ENCODE measurements around the gene WDR27.

The WDR27 gene

DNA sequence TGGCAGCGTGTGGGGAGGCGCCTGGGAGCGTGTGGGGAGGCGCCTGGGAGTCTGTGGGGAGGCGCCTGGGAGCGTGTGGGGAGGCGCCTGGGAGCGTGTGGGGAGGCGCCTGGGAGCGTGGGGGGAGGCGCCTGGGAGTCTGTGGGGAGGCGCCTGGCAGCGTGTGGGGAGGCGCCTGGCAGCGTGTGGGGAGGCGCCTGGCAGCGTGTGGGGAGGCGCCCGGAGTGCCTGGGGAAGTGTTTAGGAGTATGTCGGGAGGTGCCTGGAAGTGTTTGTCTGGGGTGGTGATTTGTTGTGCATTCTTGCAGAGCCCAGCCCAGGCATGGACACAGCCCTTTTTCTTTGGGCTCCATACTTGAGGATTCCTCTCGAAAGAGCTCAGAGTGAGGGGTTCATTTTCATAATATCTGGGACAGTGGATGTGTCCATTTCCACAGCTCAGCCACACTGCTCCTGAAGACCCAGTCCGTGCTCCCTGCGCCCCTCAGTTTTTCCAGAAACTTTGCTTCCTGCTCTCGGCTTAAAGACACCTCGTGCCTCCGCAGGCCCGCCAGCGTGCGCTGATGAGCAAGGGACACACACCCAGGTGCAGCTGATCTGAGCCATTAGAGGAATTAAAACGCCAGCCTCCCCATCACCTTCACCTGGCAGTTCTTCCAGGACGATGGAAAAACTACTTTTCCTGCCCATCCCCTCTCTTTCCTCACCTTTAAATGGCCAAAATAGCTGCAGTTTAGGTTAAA is 276.0 kb downstream of the WDR27 start:
- TF ChIP-seq GATA3 (IDR thresholded peaks at IDR 0.05; ENCODE audit: low read depth, low read length) (no peak), GATA2 (IDR thresholded peaks at IDR 0.05; ENCODE audit: low read depth, low read length) (no peak)

DNA sequence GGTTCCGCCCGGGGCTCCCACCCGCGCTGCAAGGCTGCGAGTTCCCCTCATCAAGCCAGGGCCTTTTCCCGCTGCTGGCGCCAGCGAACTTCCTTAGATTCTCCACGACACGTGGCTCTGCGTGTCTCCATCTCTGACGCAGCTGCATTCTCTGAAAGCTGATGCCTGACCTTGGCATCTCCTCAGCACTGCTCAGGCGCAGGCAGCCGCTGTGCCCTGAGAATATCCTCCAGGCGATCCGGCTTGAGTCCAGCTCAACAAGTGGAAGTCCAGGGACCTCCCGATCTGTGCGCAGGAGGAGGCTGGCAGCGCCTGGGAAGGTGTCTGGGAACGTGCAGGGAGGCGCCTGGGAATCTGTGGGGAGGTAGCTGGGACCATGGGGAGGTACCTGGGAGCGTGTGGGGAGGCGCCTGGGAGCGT is 277.0 kb downstream of the WDR27 start:
- TF ChIP-seq GATA2 (IDR thresholded peaks at IDR 0.05; ENCODE audit: low read depth, low read length) (no peak), GATA3 (IDR thresholded peaks at IDR 0.05; ENCODE audit: low read depth, low read length) (no peak)

DNA sequence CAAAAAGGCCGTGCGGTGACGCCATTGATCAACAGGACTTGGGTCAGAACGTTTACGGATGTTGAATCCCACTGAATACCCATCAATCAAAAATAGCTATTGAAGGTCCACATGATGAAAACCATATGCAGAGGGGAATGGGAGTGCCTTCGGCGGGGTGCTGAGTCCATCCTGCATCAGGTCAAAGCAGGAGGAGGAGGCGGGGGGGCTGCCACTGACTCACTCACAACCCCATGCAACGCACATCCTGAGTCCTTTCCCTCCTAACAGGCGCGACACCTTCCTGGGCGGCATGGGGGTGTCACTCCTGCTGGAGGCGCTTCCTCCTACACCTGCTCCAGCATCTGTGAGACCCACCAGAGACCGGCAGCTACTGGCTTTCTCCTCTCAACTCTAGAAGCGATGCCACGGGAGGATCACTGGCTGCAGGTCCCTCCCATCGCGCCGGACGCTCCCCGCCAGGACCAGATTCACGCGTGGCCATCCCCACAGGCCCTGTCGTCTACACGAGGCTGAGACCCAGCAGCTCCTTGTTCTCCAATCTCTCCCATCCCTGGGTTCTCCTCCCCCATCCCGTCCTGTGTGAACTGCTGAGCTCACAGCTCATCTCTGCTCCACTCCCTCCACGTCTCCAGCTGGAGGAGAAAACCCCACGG is 277.6 kb downstream of the WDR27 start:
- TF ChIP-seq GATA3 (IDR thresholded peaks at IDR 0.05; ENCODE audit: low read depth, low read length) (no peak), GATA2 (IDR thresholded peaks at IDR 0.05; ENCODE audit: low read depth, low read length) (no peak)

DNA sequence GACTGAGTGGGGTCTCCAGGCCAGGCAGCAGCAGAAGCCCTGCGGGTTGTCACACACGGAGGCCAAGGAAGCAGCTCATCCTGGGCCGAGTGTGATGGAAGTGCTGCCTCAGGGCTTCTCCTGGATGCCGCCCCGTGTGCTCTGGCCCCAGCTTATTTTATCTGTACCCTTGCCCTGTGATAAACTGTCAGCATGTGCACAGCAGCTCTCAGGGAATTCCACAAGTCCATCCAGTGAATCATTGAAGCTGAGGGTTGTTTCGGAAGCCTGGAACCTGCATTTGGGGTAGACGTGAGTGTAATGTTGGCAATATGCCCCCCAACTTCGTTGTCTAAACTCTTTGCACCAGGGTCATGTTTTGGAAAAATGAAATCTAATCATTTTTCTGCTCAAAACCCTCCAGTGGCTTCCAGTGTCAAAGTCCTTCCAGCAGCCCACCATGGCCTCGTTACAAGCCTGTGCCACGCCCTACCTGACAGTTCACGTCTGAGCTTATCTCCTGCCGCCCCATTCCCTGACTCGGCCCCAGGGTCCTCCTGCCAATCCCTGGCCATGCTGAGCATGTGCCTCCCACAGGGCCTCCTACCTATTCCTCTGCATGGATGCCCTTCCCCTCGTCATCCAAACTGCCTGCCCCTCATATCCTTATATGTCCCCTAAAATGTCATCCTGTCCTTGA is 280.1 kb downstream of the WDR27 start:
- TF ChIP-seq GATA2 (IDR thresholded peaks at IDR 0.05; ENCODE audit: low read depth, low read length) = no peak
- no peak for TF ChIP-seq GATA3 (IDR thresholded peaks at IDR 0.05; ENCODE audit: low read depth, low read length)

DNA sequence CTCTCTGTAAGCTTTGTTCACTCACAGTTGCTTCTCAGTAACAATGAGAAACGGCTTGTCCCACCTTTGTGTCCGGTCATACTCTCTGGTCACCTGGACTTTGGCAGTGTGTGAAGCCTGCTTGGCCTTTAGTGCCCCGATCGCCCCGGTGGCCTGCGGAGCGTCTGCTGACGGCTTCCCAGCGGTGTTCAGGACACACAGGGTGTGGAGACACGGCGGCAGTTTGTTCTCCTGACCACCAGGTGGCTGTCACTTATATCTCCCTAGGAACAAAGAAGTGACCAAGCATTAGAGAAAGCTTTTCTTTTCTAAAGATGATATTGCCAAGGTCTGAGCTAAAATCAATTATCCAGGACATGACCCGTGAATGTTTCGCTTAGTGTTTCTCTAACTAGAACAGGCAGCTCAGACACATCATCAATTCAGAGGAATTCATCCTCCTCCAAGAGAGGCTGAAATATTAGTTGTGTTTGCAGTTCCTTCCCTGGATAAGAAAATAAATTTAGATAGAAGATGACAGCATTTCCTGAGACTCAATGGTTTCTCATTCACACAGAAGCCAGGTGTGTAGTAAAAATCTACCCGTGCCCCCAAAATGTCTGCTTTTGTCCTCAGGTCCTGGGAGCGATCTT is 280.8 kb downstream of the WDR27 start:
- TF ChIP-seq GATA3 (IDR thresholded peaks at IDR 0.05; ENCODE audit: low read depth, low read length) = no peak
- no peak for TF ChIP-seq GATA2 (IDR thresholded peaks at IDR 0.05; ENCODE audit: low read depth, low read length)

DNA sequence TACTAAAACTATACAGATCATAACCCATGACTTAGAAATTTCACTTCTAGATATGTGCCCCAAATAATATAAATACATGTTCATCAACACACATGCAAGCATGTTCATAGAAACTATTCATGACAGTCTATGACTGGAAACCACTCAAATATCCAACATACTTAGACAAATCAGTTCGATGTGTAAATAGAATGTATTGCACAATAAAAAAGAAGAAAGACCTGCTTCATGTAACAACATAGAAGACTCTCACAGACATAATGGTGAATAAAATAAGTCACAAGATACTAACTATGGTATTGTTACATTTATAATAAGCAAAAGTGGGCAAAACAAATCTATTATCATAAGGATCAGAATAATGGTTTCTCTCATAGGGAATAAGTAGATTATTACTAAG is 284.7 kb downstream of the WDR27 start:
- no peak for TF ChIP-seq GATA2 (IDR thresholded peaks at IDR 0.05; ENCODE audit: low read depth, low read length)
- no peak for TF ChIP-seq GATA3 (IDR thresholded peaks at IDR 0.05; ENCODE audit: low read depth, low read length)

DNA sequence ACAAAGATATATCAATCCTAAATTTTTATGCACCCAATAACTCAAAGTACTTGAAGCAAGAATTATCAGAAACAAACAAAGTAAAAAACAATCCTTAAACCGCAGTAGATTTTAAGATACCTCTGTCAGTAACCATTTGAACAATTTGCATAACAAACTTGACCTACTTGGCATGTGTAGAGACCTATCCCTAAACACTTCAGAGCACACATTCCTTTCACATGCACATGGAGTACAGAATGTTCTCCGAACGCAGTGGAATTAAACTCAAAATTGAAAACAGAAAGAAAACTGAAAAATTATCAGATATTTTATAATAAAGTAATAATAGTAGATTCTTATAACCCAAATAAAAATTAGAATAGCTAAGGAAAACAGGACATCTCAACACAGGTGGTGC is 285.6 kb downstream of the WDR27 start:
- no peak for TF ChIP-seq GATA2 (IDR thresholded peaks at IDR 0.05; ENCODE audit: low read depth, low read length)
- TF ChIP-seq GATA3 (IDR thresholded peaks at IDR 0.05; ENCODE audit: low read depth, low read length) = no peak

DNA sequence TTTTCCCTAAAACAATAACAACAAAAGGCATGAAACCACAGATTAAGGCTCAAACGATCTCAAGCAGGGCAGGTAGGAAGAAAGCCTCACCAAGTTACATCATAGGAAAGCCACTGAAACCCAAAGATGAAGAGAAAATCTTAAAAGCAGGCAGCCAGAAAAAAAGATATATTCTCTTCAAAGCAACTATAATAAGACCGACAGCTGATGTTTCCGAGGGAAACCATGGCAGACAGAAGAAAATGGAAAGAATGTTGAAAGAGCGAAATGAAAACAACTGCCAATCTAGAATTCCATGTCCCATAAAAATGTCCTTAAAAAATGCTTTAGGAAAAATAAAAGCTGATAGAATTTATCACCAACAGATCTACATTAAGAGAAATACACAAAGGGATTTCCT is 286.6 kb downstream of the WDR27 start:
- TF ChIP-seq GATA2 (IDR thresholded peaks at IDR 0.05; ENCODE audit: low read depth, low read length) (no peak), GATA3 (IDR thresholded peaks at IDR 0.05; ENCODE audit: low read depth, low read length) (no peak)

DNA sequence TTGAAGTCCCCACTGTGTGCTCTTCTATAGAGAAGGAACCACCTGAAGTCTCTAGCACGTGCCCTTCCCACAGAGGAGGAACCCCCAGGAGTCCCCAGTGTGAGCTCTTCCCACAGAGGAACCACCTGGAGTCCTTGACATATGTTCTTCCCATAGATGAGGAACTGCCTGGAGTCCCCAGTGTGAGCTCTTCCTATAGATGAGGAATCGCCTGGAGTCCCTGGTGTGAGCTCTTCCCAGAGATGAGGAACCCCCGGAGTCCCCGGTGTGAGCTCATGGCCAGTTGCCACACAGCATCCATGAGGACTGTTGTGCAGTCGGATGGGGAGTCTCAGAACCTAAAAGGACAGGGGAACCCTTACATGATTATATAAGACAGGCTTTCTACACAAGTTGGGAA is 290.1 kb downstream of the WDR27 start:
- TF ChIP-seq GATA2 (IDR thresholded peaks at IDR 0.05; ENCODE audit: low read depth, low read length) (no peak), GATA3 (IDR thresholded peaks at IDR 0.05; ENCODE audit: low read depth, low read length) (no peak)

DNA sequence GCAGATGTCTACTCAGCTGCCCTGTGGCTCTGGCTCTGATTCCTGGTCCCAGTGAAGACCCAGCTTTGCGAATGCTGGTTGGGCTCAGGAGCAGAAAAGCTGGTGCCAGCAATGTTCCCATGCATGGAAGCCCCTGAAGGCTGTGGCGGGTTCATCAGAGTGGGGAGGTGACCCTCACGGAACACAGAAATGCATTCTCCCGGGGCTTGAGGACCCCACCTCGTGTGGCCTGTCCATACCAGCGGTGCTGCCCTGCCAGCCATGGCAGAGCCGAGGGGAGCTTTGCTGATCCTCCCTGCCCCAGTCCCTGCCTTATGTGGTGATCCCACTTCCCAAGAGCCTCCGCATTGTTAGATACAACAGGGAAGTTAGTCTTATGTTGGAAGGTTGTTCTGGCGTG is 290.5 kb downstream of the WDR27 start:
- TF ChIP-seq GATA2 (IDR thresholded peaks at IDR 0.05; ENCODE audit: low read depth, low read length) (no peak), GATA3 (IDR thresholded peaks at IDR 0.05; ENCODE audit: low read depth, low read length) (no peak)

DNA sequence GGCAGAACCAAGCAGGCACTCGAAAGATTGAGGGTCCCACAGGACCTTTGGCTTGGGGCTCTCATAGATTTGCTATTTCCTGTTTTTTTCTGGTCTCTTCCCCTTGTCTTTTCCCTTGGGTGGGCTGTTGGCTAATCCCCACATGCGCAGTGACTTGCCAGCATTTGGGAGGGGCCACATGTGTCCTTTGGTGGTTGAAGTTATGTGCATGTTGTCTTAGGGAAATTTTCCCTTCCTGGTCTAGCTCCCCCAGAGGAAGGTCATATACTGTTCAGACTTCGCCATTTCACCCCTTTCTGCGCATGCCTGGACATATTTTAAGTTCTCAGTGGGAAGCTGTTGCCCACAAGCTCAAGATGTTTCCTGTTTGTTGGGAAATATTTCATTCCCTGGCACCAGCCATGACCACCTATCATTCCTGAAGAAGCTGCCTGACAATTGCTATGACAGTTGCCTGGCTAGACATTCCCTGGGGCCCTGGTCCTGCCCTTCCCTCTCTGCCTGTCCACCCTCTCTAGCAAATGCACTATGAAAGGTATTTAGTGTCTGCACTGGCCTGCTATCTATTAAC is 292.0 kb downstream of the WDR27 start:
- TF ChIP-seq GATA3 (IDR thresholded peaks at IDR 0.05; ENCODE audit: low read depth, low read length) (no peak), GATA2 (IDR thresholded peaks at IDR 0.05; ENCODE audit: low read depth, low read length) (no peak)

DNA sequence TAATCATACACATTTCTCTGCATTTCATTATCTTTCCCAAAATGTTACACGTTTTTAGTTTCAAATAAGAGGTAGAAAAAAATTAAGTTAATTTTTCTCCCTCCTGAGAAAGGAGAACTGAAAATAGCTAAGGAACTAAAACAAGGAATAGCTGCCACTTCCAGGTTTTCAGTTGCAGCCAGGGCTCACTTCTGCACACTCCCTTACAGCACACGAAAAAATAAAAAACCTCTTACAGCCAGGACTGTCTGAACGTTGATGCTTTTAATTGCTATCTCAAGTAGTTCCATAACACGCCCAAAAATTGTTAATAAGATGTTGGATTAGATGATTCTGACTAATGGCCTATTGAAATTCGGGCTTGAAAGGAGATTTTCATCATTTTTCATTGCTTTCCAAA is 294.5 kb downstream of the WDR27 start:
- no peak for TF ChIP-seq GATA3 (IDR thresholded peaks at IDR 0.05; ENCODE audit: low read depth, low read length)
- no peak for TF ChIP-seq GATA2 (IDR thresholded peaks at IDR 0.05; ENCODE audit: low read depth, low read length)
